Femur (tissue), 1 donor: ENCODE results near the gene ASB10.
A peak's percentile ranks its signal among the peaks of the same experiment; 100 is the strongest.

ENCODE experiments used
- DNase-seq: peaks from one replicate; pipeline ENCODE4 v3.0.0-alpha.2; 2017

The ASB10 gene

GRCh38 chr7:151135525-151135845 is 51.6 kb downstream of the ASB10 start:
- DNase-seq = no peak

- DNase-seq = no peak
Measured at GRCh38 chr7:151134743-151135524, 52.1 kb downstream of the ASB10 start.

DNA sequence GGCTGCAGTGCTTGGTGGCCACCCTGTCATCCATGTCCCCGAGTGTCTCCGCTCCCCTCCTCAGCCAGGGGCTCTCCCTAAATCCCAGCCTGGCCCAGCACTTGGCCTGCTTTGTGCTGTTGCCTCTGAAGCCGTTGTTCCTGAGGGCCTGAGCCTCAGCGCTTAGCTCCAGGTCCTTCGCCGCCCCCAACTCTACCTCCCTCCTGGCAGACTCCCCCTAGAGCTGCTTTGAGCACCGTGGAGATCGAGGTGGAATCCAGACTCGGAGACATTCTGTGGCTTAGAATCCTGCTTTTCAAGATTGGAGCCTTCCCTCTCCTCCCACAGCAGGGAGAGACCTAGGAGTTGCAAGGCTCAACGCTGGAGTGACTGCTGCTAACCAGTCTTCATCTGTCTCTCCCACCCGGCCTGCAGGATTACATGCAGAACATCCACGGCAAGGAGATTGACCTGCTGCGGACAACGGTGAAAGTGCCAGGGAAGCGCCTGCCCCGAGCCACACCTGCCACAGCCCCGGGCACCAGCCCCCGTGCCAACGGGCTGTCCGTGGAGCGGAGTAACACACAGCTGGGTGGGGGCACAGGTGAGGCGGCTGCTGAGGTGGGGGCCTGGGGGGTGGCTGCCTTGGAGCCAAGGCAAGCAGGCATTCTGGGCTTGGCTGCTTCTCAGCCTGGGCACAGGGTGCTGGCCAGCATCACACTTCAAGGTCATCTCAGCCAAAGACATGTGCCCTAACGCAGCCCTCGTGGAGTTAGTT is 52.9 kb downstream of the ASB10 start:
- DNase-seq = no peak

DNA sequence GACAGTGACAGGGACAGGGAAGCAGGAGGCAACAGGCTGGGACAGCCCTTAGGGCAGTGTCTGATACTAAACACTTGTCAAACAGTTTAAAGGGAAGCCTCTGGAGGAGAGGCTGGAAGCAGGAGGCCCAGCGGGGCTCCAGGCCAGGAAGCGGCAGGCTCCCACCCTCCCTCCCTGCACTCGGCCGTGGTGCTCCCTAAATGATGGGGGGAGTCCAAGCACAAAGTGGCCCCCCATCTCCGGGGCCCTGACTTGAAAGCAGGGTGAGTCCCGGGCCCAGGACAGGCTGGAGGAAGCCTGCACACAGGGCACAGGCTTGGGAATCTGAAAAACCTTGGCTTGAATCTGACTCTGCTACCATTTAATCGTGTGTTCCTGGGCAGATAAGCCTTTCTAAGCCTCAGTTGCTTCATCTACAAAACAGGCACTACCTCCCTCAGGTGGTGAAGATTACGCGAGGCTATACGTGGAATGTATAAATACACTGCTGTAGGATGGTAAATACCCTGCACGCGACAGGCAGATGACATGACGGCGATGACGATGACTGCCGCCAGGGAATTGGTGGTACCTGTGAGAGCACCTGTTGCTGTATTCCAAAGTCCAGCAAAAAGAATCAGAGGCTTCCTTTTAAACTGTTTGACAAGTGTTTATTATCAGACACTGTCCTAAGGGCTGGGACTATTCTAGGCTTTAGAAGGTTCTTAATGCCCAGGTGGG is 53.6 kb downstream of the ASB10 start:
- no peak for DNase-seq

- peak; percentile 12 for DNase-seq
Measured at GRCh38 chr7:151132461-151133205, 54.4 kb downstream of the ASB10 start.

- peak; percentile 84 for DNase-seq
Measured at GRCh38 chr7:151131592-151132293, 55.3 kb downstream of the ASB10 start.

DNA sequence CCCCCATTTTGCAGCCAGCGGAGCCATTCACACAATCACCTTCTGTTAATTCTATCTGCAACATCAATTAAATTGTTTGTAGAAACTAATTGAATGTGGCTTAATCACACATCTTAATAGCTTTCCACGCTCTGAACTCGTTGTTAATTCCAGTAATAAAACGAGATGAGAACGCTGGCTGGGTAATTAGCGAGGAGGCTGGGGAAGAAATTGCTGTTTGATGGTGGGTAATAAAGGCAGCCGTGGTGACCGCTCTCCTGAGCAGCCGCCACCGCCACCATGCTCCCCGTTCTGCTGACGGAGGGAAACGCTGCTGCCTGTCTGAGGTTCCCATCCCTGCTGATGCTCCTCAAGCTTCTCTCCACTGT is 55.8 kb downstream of the ASB10 start:
- DNase-seq = no peak

GRCh38 chr7:151130741-151131157 is 56.3 kb downstream of the ASB10 start:
- DNase-seq = no peak

DNA sequence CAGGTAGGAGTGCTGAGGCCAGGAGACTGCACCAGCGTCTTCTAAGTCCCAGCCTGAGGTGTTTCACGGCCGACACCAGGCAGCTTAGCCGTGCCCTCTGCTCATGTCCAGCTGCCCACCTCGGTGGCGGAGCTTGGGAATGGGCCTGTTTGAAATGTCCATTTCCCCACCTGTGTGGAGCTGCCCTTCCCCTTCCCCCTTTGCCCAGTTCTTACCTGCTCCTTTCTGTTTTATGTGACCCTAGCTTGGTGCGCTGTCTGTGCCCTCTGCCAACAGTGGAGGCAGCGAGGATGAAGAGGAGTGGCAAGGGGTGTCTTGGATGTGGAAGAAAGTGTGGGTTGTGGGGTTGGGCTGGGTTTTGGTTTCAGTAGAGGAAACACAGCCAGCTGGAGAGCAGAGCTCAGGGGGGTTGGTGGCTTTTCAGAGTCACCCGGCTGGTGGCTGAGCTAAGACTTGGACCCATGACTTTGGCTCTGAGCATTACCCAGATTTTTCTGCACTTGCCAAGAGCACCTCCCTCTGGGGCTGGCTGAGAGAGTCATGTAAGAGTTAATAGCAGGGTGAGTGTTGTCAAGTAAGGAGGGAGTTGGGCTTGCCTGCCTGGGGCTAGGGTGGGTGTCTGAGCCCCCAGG is 57.0 kb downstream of the ASB10 start:
- DNase-seq = no peak

DNA sequence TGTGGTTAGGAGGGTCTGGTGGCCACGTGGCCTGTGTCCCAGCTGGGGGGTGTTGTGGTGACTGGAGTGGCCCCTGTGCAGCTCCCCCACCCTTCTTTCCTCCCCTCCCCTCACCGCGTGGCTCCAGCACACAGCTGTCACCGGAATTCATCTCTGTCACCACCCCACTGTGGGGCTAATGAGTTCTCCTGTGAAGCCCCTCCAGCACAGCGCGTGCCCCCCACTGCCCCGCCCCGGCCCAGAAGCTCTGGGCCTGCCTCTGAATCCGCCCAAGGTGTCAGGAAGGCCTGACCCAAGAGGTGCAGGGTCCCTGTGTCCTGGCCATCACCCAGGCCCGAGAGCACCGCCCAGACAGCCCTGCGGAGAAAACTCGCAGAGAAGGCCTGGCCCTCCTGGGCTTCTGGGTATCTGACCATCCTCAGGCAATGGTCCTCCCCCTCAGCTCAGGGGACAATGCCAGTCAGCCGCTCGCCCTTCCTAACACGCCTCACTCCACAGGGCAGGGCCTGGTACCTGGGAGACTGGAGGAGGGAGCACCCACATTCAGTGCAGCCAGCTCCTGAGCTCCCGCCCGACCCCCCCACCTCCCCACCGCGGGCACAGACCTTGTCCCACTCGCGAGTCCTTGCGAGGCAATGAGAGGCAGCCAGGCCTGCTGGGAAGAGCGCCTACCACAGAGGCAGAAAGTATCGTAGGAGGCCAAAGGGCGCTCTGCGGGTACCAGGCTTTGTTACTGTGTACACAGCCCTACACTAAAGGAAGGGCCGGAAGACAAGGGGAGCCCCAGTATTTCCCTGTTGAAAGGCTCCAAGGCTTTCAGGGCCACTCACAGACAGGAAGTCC is 57.7 kb downstream of the ASB10 start:
- no peak for DNase-seq

DNA sequence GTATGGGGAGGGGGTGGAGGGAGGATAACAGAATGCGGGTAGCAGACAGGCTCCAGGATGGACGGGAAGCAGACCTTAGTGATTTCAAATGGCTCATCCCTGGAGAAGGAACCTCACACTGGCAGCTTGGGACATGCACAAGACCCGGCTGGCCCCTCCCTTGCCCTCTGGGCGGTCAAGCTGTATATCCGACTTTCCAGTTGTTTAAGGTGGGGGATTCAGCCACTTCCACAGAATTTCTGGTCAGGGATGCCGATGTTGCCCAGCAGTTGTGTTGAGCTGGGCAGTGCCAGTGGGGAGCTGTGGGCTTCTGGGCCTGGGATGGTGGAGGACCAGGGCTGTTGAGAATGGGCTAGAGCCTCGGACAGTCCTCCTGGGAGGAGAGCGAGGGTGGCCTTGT is 58.3 kb downstream of the ASB10 start:
- no peak for DNase-seq

- DNase-seq = no peak
Measured at GRCh38 chr7:151128144-151128543, 58.9 kb downstream of the ASB10 start.

- DNase-seq = no peak
Measured at GRCh38 chr7:151126491-151127137, 60.4 kb downstream of the ASB10 start.

DNA sequence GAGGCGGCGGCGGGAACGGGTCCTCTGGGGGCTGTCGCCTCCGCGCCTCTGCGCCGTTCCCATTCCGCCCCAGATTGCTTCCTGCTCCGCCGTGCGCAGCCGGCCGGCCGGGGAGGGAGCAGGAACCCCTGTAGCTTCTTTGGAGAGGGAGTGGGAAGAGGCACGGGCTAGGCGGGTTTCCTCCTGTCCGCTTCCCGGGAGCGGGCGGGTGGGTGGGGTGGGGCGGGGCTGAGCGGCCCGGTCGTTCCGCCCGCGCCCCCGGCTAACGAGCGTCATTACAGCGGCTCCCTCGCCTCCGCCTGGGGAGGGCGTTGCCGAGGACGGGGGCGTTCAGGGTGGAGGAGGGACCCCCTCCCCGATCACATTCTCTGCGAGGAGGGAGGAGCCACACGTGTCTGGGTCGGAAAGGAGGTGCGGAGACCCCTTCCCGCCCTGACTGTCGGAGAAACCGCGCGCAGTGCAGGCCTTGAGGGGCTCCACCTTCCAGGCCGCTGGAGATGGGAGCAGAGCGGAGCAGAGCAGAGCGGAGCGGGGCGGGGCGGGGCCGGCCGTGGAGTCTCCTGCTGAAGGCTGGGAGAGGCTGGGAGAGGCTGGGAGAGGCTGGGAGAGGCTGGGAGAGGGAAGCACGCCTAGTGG is 61.1 kb downstream of the ASB10 start:
- no peak for DNase-seq
